Natural killer cell (primary cell): ENCODE measurements around the gene AOC3. TPM values are rescaled to one million over a fixed set of nuclear protein-coding genes. Genes with fewer than 3 reads are reported as not detected.

Source experiments
- ATAC-seq, 3 donors: fragments of 150-1000 bp in 2 of 3; fragments of 200-7000 bp in 1 of 3; cut with Tn5 transposase; 1 replicate in 1 of 3; 2 replicates in 2 of 3; pipeline ENCODE4 v1.10.0; 2021; ENCODE audit warnings: mild to moderate bottlenecking in 2 of 3, moderate library complexity in 2 of 3
- DNase-seq, 2 donors: peaks; one replicate each; pipeline versions ENCODE4 v3.0.0 to v3.0.0-alpha.2; 2013 to 2021; ENCODE audit warnings: mixed read lengths in 1 of 2
- H3K27ac ChIP-seq: one replicate; pipeline ENCODE4 v1.5.1; 2013; ENCODE audit warnings: mild to moderate bottlenecking, low read length
- H3K27me3 ChIP-seq: one replicate; pipeline ENCODE4 v1.6.1; 2013; ENCODE audit warnings: low read length; ENCODE audit not compliant: control insufficient read depth, insufficient read depth
- H3K36me3 ChIP-seq: one replicate; pipeline ENCODE4 v1.6.1; 2013; ENCODE audit warnings: low read length; ENCODE audit not compliant: control insufficient read depth, insufficient read depth
- H3K4me1 ChIP-seq: one replicate; pipeline ENCODE4 v1.6.1; 2013; ENCODE audit warnings: low read length; ENCODE audit not compliant: control insufficient read depth, insufficient read depth
- H3K4me3 ChIP-seq: one replicate; pipeline ENCODE4 v1.5.1; 2013; ENCODE audit warnings: low read length
- H3K9me3 ChIP-seq: one replicate; pipeline ENCODE4 v1.6.1; 2013; ENCODE audit warnings: low read length; ENCODE audit not compliant: control insufficient read depth, insufficient read depth
- H3K27ac Mint-ChIP-seq, 2 donors: one replicate each; pipeline ENCODE4 v1.8.0; 2022; ENCODE audit warnings: mild to moderate bottlenecking in 2 of 2, mixed read lengths in 2 of 2, moderate library complexity in 1 of 2
- H3K27me3 Mint-ChIP-seq, 2 donors: one replicate each; pipeline ENCODE4 v1.8.0; 2022; ENCODE audit warnings: low read depth in 2 of 2, mixed read lengths in 2 of 2
- H3K36me3 Mint-ChIP-seq: one replicate; pipeline ENCODE4 v1.8.0; 2022; ENCODE audit warnings: mixed read lengths
- H3K4me1 Mint-ChIP-seq, 2 donors: one replicate each; pipeline ENCODE4 v1.8.0; 2022; ENCODE audit warnings: mixed read lengths in 2 of 2
- H3K4me3 Mint-ChIP-seq: one replicate; pipeline ENCODE4 v1.8.0; 2022; ENCODE audit warnings: mild to moderate bottlenecking, moderate library complexity, mixed read lengths
- H3K9me3 Mint-ChIP-seq, 2 donors: one replicate each; pipeline ENCODE4 v1.8.0; 2022; ENCODE audit warnings: mixed read lengths in 2 of 2
- CTCF ChIP-seq: fragments of 200-600 bp; IDR thresholded peaks from one replicate; pipeline ENCODE4 v1.8.0; 2022; ENCODE audit warnings: antibody characterized with exemption
- WGBS: methylation state at CpG from one replicate; pipeline ENCODE4 v1.1.7; 2013; ENCODE audit warnings: missing lambda C conversion rate; ENCODE audit not compliant: insufficient coverage; 5-methylcytosine and 5-hydroxymethylcytosine counted together
- intact Hi-C: fragments of 100-400 bp; cut with micrococcal nuclease; formaldehyde crosslinking; loops from one replicate; pipeline ENCODE4 v1.14.2; 2022
- total RNA-seq, 4 donors: library from RNA; stranded (reverse); fragments of 120-200 nt in 1 of 4; gene quantifications; one replicate each; pipeline versions ENCODE4 v1.2.3 to v1.2.4, GENCODE V29; 2013 to 2022

The AOC3 gene
- total RNA-seq, 3 donors from 2014 or later (not counting 1 experiment from before 2014, with no cell fraction given) = 0.52 to 1.0 (median 0.73) TPM

GRCh38 chr17:42891539-42892152 lies 40.6 kb downstream of the AOC3 start:
- Mint-ChIP-seq H3K4me1 (no peaks in the 10 kb centered on the region), H3K27ac (no peak overlapping the region), H3K9me3 (no peaks in the 10 kb centered on the region), H3K36me3 (no peaks in the 10 kb centered on the region), H3K4me3 (no peak overlapping the region), H3K27me3 (peaks cover 0 to 5% of the 10 kb centered on the region in 2 donors)
- Histone ChIP-seq H3K4me3 (no peak overlapping the region), H3K27ac (no peak overlapping the region), H3K36me3 (no peaks in the 10 kb centered on the region), H3K4me1 (no peaks in the 10 kb centered on the region), H3K27me3 (no peaks in the 10 kb centered on the region), H3K9me3 (no peaks in the 10 kb centered on the region)
- DNase-seq (no peak), ATAC-seq (no peak)
- WGBS = 84% methylated on average over 10 of the region's 10 CpGs
- TF ChIP-seq CTCF = no peak
- intact Hi-C loops = no loop called here

GRCh38 chr17:42893359-42893758 lies 42.4 kb downstream of the AOC3 start:
- 12% methylated on average over 4 of the region's 4 CpGs for WGBS
- H3K4me1 Mint-ChIP-seq = no peaks in the 10 kb centered on the region
- intact Hi-C loops = no loop called here

GRCh38 chr17:42894283-42895184 lies 43.5 kb downstream of the AOC3 start:
- Histone ChIP-seq H3K4me1 (no peaks in the 10 kb centered on the region), H3K36me3 (no peaks in the 10 kb centered on the region), H3K9me3 (no peaks in the 10 kb centered on the region), H3K27me3 (no peaks in the 10 kb centered on the region), H3K27ac (no peak overlapping the region), H3K4me3 (no peak overlapping the region)
- intact Hi-C loops = no loop called here
- Mint-ChIP-seq H3K4me1 (no peaks in the 10 kb centered on the region), H3K27ac (no peak overlapping the region), H3K36me3 (no peaks in the 10 kb centered on the region), H3K9me3 (no peaks in the 10 kb centered on the region), H3K27me3 (peaks cover 0 to 5% of the 10 kb centered on the region in 2 donors), H3K4me3 (no peak overlapping the region)
- TF ChIP-seq CTCF = no peak
- no peak for DNase-seq
- 85% methylated on average over 12 of the region's 12 CpGs for WGBS
- ATAC-seq = no peak

More at GRCh38 chr17:42893359-42893758, 42.4 kb downstream of the AOC3 start:
- DNase-seq (no peak), ATAC-seq (no peak)
- Mint-ChIP-seq H3K4me3 (no peak overlapping the region), H3K27ac (no peak overlapping the region), H3K36me3 (no peaks in the 10 kb centered on the region), H3K9me3 (no peaks in the 10 kb centered on the region), H3K27me3 (peaks cover 0 to 5% of the 10 kb centered on the region in 2 donors)
- Histone ChIP-seq H3K27me3 (no peaks in the 10 kb centered on the region), H3K36me3 (no peaks in the 10 kb centered on the region), H3K27ac (no peak overlapping the region), H3K4me3 (no peak overlapping the region), H3K9me3 (no peaks in the 10 kb centered on the region), H3K4me1 (no peaks in the 10 kb centered on the region)
- no peak for TF ChIP-seq CTCF
